Neural cell (in vitro differentiated cells): ENCODE measurements around the gene CD83.

Source experiments
- EP300 ChIP-seq: fragments of 450-650 bp; conservative IDR thresholded peaks from 2 replicates; pipeline ENCODE4 v1.6.1; 2014; ENCODE audit warnings: antibody characterized with exemption, mild to moderate bottlenecking, moderate library complexity; ENCODE audit not compliant: poor library complexity, severe bottlenecking
- EZH2 ChIP-seq: fragments of 200-600, 300-800 bp; shearing (Covaris generic), sonication (generic); IDR thresholded peaks from 2 replicates; pipeline ENCODE4 v1.6.1; 2014; ENCODE audit warnings: antibody characterized with exemption, low read length, borderline replicate concordance, mild to moderate bottlenecking; ENCODE audit not compliant: insufficient read depth, poor library complexity, severe bottlenecking
- POLR2AphosphoS5 ChIP-seq: IDR thresholded peaks from 2 replicates; pipeline ENCODE4 v1.6.1; 2012
- REST ChIP-seq: IDR thresholded peaks from 2 replicates; pipeline ENCODE4 v1.6.1; 2012; ENCODE audit warnings: borderline replicate concordance
- SMC3 ChIP-seq: fragments of 450-650 bp; conservative IDR thresholded peaks from 2 replicates; pipeline ENCODE4 v1.6.1; 2014; ENCODE audit warnings: antibody characterized with exemption, mild to moderate bottlenecking, moderate library complexity; ENCODE audit not compliant: poor library complexity
- TAF1 ChIP-seq: IDR thresholded peaks from 2 replicates; pipeline ENCODE4 v1.6.1; 2012; ENCODE audit warnings: low read depth
- TF ChIP-seq, protein P1 (sequence below): fragments of 450-650 bp; IDR thresholded peaks from 2 replicates; pipeline ENCODE4 v1.5.1; 2014; ENCODE audit warnings: antibody characterized with exemption, mild to moderate bottlenecking, moderate library complexity; ENCODE audit not compliant: poor library complexity, severe bottlenecking

GRCh38 chr6:14170128-14170527 is 52.6 kb downstream of the CD83 start:
- TF ChIP-seq, protein P1, sequence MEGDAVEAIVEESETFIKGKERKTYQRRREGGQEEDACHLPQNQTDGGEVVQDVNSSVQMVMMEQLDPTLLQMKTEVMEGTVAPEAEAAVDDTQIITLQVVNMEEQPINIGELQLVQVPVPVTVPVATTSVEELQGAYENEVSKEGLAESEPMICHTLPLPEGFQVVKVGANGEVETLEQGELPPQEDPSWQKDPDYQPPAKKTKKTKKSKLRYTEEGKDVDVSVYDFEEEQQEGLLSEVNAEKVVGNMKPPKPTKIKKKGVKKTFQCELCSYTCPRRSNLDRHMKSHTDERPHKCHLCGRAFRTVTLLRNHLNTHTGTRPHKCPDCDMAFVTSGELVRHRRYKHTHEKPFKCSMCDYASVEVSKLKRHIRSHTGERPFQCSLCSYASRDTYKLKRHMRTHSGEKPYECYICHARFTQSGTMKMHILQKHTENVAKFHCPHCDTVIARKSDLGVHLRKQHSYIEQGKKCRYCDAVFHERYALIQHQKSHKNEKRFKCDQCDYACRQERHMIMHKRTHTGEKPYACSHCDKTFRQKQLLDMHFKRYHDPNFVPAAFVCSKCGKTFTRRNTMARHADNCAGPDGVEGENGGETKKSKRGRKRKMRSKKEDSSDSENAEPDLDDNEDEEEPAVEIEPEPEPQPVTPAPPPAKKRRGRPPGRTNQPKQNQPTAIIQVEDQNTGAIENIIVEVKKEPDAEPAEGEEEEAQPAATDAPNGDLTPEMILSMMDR: no peak
- TF ChIP-seq POLR2AphosphoS5 (no peak), REST (no peak), EZH2 (no peak), TAF1 (no peak), SMC3 (no peak), EP300 (no peak)
